ENCODE results near the gene SUCLG2. TPM values are rescaled to one million over a fixed set of nuclear protein-coding genes. Genes with fewer than 3 reads are reported as not detected.

Gene SUCLG2
- polyA plus RNA-seq, 1 donor (not counting 4 experiments of a cell fraction or from before 2014, with no cell fraction given): 26.7 TPM

DNA sequence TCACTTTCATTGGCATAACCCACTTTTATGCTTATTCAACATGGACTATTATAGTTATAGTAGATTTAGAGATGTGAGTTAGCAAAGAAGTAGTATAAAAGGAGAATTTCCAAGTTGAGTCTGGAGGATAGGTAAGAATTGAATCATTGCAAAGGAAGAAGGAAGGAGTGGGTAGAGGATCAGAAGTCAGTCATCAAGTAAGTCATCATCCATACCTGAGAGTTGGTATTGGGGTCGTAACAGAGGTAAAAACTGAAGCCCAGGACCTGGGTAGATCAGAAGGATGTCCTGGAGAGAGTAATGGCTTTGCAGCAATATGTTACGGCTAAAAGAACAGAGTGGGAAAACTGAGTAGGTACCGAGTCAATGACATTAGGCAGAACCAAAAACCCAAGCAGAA lies 265.7 kb downstream of the SUCLG2 start:
- Histone ChIP-seq H3K4me2 (ENCODE audit: control insufficient read depth, extremely low read depth, insufficient read depth, low read depth, low read length) (no peak overlapping the region), H3K4me1 (ENCODE audit: control insufficient read depth, extremely low read depth, insufficient read depth, low read length) (no peaks in the 10 kb centered on the region), H2AFZ (ENCODE audit: control insufficient read depth, low read length) (no peak overlapping the region), H3K9me1 (ENCODE audit: control insufficient read depth, extremely low read depth, insufficient read depth, low read length) (no peaks in the 10 kb centered on the region), H3K36me3 (ENCODE audit: control insufficient read depth in 2 of 2, extremely low read depth in 1 of 2, insufficient read depth in 2 of 2, low read length in 2 of 2) (peaks cover 0 to 2% of the 10 kb centered on the region in 2 experiments), H3K9me3 (ENCODE audit: control insufficient read depth, low read depth, low read length) (no peaks in the 10 kb centered on the region), H3K4me3 (ENCODE audit: control insufficient read depth in 2 of 3, extremely low read depth in 1 of 3, insufficient read depth in 2 of 3, low read depth in 1 of 3, low read length in 3 of 3) (no peak overlapping the region), H3K79me2 (ENCODE audit: control insufficient read depth, insufficient read depth, low read length) (no peaks in the 10 kb centered on the region), H4K20me1 (ENCODE audit: control insufficient read depth, extremely low read depth, insufficient read depth, low read length) (no peaks in the 10 kb centered on the region), H3K27ac (ENCODE audit: control insufficient read depth, insufficient read depth, low read length) (no peak overlapping the region), H3K9ac (ENCODE audit: control insufficient read depth, extremely low read depth, insufficient read depth, low read length) (no peak overlapping the region), H3K27me3 (ENCODE audit: control insufficient read depth, extremely low read depth, insufficient read depth, low read length) (no peaks in the 10 kb centered on the region)
- DNase-seq (ENCODE audit: low read depth, low spot score): no peak
- no peak for FAIRE-seq
- TF ChIP-seq EZH2 (IDR thresholded peaks at IDR 0.05; ENCODE audit: low read length): no peak
- TF ChIP-seq, protein P1, sequence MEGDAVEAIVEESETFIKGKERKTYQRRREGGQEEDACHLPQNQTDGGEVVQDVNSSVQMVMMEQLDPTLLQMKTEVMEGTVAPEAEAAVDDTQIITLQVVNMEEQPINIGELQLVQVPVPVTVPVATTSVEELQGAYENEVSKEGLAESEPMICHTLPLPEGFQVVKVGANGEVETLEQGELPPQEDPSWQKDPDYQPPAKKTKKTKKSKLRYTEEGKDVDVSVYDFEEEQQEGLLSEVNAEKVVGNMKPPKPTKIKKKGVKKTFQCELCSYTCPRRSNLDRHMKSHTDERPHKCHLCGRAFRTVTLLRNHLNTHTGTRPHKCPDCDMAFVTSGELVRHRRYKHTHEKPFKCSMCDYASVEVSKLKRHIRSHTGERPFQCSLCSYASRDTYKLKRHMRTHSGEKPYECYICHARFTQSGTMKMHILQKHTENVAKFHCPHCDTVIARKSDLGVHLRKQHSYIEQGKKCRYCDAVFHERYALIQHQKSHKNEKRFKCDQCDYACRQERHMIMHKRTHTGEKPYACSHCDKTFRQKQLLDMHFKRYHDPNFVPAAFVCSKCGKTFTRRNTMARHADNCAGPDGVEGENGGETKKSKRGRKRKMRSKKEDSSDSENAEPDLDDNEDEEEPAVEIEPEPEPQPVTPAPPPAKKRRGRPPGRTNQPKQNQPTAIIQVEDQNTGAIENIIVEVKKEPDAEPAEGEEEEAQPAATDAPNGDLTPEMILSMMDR (optimal IDR thresholded peaks at IDR 0.05 in 1 of 3, IDR thresholded peaks at IDR 0.05 in 1 of 3, conservative IDR thresholded peaks at IDR 0.05 in 1 of 3; ENCODE audit: extremely low read depth in 1 of 3, insufficient read depth in 2 of 3, low read length in 3 of 3): no peak
- dilution Hi-C loops (cut with MboI; ENCODE audit: extremely low pct_ligation_motif_present, low sequenced_read_pairs): no loop called here

DNA sequence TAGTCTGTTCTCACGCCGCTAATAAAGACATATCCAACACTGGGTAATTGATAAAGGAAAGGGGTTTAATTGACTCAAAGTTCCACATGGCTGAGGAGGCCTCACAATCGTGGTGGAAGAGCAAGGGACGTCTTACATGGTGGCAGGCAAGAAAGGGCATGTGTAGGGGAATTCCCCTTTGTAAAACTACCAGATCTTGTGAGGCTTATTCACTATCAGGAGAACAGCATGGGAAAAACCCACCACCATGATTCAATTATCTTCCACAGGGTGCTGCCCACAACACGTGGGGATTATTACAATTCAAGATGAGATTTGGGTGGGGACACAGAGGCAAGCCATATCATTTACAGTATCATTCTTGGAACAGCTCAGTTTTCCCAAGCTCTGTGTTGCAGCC lies 268.0 kb downstream of the SUCLG2 start:
- TF ChIP-seq EZH2 (IDR thresholded peaks at IDR 0.05; ENCODE audit: low read length): no peak
- TF ChIP-seq, protein P1 (optimal IDR thresholded peaks at IDR 0.05 in 1 of 3, IDR thresholded peaks at IDR 0.05 in 1 of 3, conservative IDR thresholded peaks at IDR 0.05 in 1 of 3; ENCODE audit: extremely low read depth in 1 of 3, insufficient read depth in 2 of 3, low read length in 3 of 3): no peak
- Histone ChIP-seq H3K4me2 (ENCODE audit: control insufficient read depth, extremely low read depth, insufficient read depth, low read depth, low read length) (no peak overlapping the region), H3K9me3 (ENCODE audit: control insufficient read depth, low read depth, low read length) (no peaks in the 10 kb centered on the region), H3K4me1 (ENCODE audit: control insufficient read depth, extremely low read depth, insufficient read depth, low read length) (no peaks in the 10 kb centered on the region), H4K20me1 (ENCODE audit: control insufficient read depth, extremely low read depth, insufficient read depth, low read length) (no peaks in the 10 kb centered on the region), H2AFZ (ENCODE audit: control insufficient read depth, low read length) (no peak overlapping the region), H3K79me2 (ENCODE audit: control insufficient read depth, insufficient read depth, low read length) (no peaks in the 10 kb centered on the region), H3K9ac (ENCODE audit: control insufficient read depth, extremely low read depth, insufficient read depth, low read length) (no peak overlapping the region), H3K9me1 (ENCODE audit: control insufficient read depth, extremely low read depth, insufficient read depth, low read length) (no peaks in the 10 kb centered on the region), H3K36me3 (ENCODE audit: control insufficient read depth in 2 of 2, extremely low read depth in 1 of 2, insufficient read depth in 2 of 2, low read length in 2 of 2) (no peaks in the 10 kb centered on the region), H3K4me3 (ENCODE audit: control insufficient read depth in 2 of 3, extremely low read depth in 1 of 3, insufficient read depth in 2 of 3, low read depth in 1 of 3, low read length in 3 of 3) (no peak overlapping the region), H3K27me3 (ENCODE audit: control insufficient read depth, extremely low read depth, insufficient read depth, low read length) (no peaks in the 10 kb centered on the region), H3K27ac (ENCODE audit: control insufficient read depth, insufficient read depth, low read length) (no peak overlapping the region)
- FAIRE-seq: no peak
- no peak for DNase-seq (ENCODE audit: low read depth, low spot score)
- dilution Hi-C loops (cut with MboI; ENCODE audit: extremely low pct_ligation_motif_present, low sequenced_read_pairs): no loop called here
